Myocyte (in vitro differentiated cells): ENCODE measurements around the gene TEX54. TPM values are rescaled to one million over a fixed set of nuclear protein-coding genes. Genes with fewer than 3 reads are reported as not detected.
A peak's percentile ranks its signal among the peaks of the same experiment; 100 is the strongest.
"Not testable (repeated sequence)": the region's sequence is repeated elsewhere in the genome, so short reads cannot be mapped to it uniquely, and the experiment has no call there.

Experiments
- DNase-seq: peaks from one replicate; pipeline ENCODE4 v3.0.0-alpha.2; 2012; ENCODE audit warnings: low read depth
- polyA plus RNA-seq: library from polyadenylated mRNA; unstranded; fragments of >200 nt; gene quantifications from one replicate; pipeline ENCODE4 v1.2.1, GENCODE V29; 2012; ENCODE audit warnings: missing spikeins
- total RNA-seq: library from RNA; depleted of rRNA; stranded (reverse); fragments of >200 nt; gene quantifications from 2 replicates; pipeline ENCODE4 v1.2.3, GENCODE V29; 2014

The TEX54 gene
- total RNA-seq = not detected in 2 replicates
- 0.84 TPM for polyA plus RNA-seq

DNA sequence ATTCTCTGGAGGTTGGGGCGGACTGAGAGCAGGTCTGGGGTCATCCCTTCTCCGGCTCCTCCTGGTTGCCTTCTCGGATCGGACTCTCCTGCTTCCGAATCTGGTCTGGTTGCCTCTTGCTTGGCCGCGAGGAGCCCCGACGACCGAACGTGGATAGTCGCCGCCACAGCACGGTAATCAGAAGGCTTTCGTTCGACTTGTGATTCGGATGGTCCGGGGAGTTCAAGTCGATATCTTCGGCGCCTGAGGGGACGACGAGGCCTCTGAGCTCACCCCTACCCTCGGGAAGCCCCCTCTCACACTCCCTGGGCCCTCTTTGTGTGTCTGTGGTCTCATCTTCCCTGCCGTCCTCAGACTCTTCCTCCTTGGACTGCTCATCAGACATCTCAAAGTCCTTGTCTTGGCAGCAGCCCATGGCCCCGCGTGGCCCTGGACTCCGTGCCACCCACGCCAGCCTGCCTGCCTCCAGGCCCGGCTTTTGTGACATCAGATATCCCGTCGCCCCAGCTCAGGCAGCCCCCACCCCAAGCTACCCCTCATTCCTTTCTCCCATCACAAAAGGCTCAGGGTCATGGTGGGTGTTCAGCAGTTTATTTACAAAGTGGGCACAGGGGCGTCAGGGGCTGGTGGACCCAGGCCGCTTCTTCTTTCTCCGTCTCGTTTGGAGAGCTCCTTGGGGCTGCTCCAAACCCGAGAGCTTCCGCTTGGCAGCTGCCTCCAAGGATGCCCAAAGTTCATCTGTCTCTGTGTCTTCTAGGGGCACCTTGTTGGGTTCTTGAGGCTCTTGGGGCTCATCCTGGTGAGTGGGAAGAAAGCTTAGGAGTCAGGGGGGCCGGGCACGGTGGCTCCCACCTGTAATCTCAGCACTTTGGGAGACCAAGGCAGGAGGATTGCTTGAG is at the start of gene TEX54:
Gene TEX54, minus strand, starts transcription at position 506 of the 899 bp plus-strand sequence.
- peak; percentile 43 for DNase-seq

DNA sequence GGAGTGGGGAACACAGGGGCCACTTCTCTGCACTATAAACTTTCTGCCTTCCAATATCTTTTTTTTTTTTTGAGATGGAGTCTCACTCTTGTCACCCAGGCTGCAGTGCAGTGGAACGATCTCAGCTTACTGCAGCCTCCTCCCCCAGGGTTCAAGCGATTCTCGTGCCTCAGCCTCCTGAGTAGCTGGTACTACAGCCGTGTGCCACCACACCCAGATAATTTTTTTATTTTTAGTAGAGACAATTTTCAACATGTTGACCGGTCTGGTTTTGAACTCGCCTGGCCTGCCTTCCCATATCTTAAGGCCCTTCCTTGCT is 49.7 kb upstream of the TEX54 start:
- no peak for DNase-seq

DNA sequence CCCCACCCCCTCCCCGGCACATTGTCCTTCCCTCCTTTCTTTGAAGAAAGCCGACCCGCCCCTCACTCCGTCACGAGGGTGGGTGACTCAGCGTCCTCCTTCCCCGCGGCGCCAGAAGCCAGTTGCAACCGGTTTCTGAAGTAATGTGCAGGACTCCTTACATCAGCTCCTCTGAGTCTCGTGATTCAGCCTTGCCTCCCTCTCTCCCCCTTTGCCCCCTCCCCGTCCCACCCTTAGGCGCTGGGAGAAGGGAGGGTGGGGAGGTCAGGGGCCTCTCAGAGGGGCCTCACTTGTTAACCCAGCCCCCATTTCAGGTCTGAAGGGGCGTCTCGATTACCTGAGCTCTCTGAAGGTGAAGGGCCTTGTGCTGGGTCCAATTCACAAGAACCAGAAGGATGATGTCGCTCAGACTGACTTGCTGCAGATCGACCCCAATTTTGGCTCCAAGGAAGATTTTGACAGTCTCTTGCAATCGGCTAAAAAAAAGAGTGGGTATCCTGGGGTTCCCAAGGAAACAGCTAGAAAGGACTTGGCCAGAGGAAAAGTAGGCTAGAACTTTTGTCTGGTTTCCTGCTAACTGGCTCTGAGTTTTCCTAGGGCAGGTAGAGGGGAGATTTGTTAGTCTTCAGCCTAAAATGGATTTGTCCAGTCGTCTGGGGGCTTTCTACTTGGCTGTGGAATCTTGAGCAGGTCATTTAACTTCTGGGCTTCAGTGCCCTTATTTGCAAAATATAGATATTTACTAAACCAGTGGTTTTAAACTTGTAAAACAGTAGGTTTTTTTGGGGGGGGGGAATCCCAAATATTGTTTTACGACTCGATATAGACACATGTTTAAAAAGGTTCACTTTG is 49.2 kb upstream of the TEX54 start:
- DNase-seq = peak; percentile 96

DNA sequence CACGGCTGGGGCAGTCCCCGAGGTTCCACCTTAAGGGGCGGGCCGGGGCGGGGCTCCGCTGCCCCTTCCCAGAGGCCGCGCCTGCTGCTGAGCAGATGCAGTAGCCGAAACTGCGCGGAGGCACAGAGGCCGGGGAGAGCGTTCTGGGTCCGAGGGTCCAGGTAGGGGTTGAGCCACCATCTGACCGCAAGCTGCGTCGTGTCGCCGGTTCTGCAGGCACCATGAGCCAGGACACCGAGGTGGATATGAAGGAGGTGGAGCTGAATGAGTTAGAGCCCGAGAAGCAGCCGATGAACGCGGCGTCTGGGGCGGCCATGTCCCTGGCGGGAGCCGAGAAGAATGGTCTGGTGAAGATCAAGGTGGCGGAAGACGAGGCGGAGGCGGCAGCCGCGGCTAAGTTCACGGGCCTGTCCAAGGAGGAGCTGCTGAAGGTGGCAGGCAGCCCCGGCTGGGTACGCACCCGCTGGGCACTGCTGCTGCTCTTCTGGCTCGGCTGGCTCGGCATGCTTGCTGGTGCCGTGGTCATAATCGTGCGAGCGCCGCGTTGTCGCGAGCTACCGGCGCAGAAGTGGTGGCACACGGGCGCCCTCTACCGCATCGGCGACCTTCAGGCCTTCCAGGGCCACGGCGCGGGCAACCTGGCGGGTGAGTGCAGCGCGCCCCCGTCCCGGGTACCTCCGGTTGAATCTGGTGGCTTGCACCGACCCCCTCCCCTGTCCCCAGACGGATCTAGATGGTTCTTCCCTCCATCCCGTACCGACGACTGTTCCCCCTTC is 48.4 kb upstream of the TEX54 start, which contains the start of gene SLC3A2:
Gene SLC3A2, plus strand, starts transcription at position 94 of the 776 bp plus-strand sequence. Its CDS starts 128 bp downstream, at position 222.
- peak; percentile 87 for DNase-seq

DNA sequence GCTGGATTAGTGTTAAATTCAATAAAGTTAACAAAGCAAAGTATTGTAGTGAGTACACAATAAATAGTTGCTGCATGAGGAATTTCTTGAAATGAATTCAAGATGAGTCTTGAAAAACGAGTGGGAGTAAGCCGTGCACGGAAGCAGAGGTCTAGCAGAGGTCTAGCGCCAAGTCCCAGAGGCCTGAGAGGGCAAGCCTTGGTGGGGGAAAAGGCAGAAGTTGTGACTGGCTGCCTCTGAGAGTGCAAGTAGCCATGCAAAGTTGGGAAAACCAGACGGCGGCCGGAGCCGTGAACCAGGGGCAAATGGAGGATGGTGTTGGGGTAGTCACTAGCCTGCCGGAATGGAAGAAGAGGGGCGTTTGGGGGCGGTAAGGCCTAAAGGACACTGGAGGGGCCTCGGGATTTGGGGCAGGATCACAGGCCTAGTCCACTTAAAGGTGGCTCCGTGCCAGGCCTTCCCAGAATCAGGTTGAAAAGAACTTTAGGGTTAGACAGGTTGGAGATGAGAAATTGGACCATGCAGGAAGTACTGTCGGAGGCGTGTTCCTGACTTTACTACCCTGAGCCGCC is 47.7 kb upstream of the TEX54 start:
- DNase-seq = peak; percentile 68

DNA sequence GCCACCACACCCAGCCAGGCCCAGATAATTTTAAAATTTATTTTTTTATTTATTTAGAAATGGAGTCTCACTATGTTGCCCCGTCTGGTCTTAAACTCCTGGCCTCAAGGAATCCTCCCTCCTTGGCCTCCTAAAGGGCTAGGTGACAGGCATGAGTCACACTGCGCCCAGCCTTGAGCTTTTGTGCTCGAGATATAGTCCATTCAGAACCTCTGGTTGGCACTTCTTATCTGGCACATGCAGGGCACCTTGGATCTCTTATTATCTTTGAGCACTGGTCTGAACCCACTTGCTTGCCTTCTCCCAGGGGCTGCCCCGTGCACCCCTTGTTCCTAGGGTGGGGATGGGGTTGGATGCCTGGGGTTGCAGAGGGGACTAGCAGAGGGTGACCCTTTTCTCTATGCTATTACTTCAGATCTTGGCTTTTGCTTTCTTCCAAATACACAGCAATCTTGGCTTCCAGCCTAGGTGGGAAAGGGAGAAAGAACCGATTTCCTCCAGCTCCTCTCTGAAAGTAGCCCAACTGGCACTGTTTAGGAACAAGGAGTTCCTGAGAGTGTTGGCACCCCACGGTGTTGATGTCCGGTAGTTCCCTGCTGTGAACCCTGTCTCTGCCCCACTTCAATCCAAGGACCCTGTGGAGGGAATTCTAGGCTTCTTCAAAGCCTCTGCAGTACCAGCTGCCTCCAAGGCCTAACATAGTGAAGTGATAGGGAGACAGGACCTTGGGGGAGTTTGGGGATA is 46.8 kb upstream of the TEX54 start:
- no peak for DNase-seq

DNA sequence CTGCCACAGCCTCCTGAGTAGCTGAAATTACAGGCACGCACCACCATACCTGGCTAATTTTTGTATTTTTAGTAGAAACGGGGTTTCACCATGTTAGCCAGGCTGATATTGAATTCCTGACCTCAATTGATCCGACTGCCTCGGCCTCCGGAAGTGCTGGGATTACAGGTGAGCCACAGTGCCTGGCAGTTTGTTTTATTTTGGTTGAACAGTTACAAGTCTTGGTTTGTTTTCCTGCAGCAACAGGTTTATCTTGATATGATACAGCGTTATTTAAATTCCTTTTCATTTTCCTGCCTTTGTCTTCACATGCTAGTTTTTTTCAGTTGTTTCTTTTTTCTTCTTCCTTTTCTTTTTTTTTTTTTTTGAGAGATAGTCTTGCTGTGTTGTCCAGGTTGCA is 44.1 kb upstream of the TEX54 start:
- DNase-seq = no peak

DNA sequence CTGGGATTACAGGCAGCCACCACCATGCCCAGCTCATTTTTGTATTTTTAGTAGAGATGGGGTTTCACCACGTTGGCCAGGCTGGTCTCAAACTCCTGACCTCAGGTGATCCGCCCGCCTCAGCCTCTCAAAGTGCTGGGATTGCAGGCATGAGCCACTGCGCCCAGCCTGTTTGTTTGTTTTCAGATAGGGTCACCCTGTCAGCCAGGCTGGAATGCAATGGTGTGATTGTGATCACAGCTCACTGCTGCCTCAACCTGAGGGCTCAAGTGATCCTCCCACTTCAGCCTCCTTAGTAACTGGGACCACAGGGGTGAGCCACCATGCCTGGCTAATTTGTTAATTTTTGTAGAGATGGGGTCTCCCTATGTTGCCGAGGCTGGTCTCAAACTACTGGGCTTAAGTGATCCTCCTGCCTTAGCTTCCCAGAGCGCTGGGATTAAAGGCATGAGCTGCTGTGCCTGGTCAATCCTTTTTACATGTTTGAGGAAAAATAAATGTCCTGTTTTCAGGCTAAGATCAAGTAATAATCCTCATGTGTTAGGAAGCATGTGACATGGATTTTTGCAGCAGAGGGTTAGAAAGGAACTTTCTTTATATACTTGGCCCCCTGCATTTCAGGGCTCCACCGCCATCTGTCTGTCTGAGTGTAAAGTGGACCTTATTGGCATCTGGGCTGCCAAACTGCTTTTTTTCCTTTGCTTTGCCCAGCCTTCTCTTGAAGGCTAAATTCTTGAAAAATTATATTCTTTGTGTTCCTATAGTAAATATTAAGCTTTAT is 43.2 kb upstream of the TEX54 start:
- no peak for DNase-seq

DNA sequence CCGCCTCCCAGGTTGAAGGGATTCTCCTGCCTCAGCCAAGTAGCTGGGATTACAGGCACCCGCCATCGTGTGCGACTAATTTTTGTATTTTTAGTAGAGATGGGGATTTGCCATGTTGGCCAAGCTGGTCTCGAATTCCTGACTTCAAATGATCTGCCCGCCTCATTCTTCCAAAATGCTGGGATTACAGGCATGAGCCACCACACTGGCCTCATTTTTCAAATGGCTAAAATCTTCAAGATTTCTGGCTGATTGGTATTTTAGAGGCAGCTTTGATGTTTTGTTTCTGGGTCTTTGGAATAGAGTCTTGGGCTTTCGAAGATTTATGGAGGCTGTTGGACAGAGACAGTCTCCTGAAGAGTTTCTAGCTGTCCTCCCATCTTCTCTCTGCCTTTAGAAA is 42.2 kb upstream of the TEX54 start:
- DNase-seq = no peak

DNA sequence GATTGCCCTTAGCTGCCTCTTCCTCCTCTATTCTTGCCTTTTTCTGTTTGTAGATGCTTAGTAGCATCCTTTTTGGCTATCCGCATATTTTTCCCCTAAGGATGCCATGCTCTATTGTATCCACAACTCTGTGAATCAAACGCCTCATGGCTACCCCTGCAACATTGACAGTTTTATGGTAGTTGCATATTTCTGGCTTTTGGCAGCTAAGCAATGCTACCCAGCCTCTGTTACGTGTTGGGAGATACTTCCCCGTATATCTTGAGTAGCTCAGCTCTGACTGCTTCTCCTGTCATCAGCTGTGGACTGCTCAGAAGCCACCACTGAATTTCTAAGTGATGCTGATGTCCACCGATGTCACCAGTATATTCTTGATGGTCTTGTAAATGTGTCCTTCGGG is 33.0 kb upstream of the TEX54 start:
- DNase-seq = no peak

DNA sequence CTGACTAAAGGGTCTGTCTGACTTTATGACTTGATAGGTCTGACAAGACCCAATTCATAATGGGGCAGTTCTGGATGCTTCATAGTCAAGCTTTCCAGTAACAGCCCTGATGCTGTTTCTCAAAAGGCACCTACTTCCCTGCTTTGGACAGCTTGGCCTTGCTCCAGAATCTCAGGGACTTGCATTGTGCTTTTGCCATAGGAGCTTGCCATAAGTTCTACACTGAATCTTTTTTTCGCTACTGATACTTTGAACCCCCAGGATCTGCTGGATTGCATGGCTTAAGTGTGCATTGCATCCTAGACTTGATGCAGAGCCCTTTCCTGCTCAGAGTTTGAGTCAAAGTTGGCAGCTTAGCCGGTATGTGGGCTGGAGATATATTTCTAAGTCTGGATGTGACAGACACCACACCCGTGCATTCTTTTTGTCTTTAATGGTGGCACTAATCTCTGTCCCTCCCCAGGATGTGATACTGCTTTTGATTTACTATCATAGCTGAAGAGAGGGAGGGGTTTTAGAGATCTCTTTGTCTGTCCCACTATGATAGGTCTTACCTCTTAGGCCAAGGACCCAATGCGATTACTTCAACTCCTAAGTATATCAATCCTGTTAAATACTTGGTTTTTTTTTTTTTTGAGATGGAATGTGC is 31.2 kb upstream of the TEX54 start:
- DNase-seq = no peak

DNA sequence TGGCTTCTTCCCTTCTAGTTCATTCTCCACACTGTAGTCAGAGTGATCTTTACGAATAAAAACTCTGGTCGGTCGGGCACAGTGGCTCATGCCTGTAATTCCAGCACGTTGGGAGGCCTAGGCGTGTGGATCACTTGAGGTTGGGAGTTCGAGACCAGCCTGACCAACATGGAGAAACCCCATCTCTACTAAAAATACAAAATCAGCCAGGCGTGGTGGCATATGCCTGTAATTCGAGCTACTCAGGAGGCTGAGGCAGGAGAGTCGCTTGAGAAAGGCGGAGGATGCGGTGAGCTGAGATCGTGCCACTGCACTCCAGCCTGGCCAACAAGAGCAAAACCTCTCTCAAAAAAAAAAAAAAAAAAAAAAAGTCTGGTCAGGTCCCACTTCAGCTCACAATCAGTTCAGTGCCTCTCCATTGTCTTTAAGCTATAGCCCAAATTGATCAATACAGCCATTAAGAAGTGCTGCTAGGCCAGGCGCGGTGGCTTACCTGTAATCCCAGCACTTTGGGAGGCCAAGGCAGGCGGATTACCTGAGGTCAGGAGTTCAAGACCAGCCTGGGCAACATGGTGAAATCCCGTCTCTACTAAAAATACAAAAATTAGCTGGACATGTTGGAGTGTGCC is 29.0 kb upstream of the TEX54 start:
- DNase-seq = not testable (repeated sequence)

DNA sequence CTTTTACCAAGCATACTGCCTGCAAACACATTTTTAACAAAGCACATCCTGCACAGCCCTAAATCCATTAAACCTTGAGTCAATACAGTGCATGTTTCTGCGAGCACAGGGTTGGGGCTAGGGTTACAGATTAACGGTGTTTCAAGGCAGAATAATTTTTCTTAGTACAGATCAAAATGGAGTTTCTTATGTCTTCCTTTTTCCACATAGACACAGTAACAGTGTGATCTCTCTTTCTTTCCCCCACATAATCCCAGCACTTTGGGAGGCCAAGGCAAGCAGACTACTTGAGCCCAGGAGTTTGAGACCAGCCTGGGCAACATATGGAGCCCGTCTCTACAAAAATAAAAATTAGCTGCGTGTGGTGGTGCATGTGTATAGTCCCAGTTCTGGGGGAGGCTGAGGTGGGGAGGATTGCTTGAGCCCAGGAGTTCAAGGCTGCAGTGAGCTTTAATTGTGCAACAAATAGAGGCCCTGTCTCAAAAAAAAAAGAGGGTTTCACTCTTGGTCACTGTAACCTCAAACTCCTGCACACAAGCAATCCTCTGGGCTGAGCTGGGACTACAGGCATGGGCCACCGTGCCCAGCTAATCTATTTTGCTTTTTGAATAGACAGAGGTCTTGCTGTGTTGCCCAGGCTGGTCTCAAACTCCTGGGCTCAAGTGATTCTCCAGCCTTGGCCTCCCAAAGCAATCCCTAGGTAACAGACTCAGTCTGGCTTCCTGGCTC is 28.4 kb upstream of the TEX54 start:
- DNase-seq = no peak

DNA sequence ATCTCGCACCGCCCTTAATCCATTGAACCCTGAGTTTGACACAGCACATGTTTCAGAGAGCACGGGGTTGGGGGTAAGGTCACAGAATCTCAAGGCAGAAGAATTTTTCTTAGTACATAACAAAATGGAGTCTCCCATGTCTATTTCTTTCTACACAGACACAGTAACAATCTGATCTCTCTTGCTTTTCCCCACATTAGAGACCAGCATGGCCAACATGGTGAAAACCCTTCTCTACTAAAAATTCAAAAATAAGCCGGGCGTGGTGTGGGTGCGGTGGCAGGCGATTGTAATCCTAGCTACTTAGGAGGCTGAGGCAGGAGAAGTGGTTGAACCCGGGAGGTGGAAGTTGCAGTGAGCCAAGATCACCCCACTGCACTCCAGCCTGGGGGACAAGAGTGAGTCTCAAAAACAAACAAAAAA is 26.7 kb upstream of the TEX54 start:
- DNase-seq = not testable (repeated sequence)

DNA sequence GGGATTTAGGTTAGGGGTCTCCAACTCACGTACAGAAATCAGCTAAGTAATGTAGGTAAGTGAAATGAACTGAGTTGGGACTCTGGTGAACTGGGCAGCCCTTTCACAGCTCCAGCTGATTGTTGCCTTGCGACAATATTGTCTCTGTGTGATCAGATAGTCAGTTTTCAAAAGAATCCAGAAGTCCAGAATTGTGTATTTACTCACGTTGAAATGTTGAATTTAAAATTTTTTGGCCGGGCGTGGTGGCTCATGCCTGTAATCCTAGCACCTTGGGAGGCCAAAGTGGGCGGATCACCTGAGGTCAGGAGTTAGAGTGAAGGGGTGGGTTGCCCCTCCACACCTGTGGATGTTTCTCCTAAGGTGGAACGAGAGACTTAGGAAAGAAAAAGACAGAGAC is 25.6 kb upstream of the TEX54 start:
- DNase-seq = no peak

DNA sequence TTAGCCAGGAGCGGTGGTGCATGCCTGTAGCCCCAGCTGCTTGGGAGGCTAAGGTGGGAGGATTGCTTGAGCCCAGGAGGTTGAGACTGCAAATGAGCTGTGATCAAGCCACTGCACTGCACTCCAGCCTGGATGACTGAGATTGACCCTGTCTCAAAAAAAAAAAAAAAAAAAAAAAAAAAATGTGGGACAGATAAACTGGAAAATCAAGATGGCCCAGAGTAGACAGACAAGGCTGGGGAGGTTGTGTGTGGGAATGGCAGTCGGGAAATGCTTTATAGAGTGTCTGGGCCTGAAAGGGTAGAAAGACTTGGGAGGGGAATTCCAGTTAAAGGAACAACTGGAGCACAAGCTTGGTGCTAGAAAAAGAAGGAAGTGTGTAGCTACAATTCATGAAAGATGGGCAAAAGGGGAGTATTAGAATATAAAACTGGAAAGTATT is 24.9 kb upstream of the TEX54 start:
- DNase-seq = no peak

DNA sequence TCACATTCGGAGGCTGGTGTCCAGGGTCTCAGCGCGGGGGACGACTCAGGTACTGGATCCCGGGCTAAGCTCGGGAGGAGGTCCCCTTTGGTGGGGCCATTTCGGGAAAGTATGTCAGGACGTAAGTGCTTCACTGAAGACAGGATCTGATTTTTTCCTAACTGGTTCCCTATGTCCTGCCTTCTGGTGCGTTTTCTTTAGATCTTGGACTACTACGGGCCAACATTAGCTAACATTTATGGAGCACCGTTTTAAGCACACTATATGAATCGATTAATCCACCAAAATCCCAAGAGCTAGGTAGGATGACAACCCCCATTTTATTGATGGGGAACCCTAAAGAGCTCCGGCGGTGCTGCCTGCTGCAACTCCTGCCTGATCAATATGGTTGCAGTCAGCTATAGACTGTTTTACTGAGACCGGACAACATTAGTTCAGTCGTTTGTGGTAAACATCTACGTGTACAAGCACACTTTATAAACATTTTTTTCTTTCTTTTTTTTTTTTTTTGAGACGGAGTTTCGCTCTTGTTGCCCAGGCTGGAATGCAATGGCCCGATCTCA is 23.8 kb upstream of the TEX54 start:
- no peak for DNase-seq
